A204.1 (cell line): ENCODE results near the gene ZSCAN22.
"Not testable (repeated sequence)": the region's sequence is repeated elsewhere in the genome, so short reads cannot be mapped to it uniquely, and the experiment has no call there.

Source experiments
- FAIRE-seq: peaks from 2 replicates; lab custom pipeline; 2012; peaks lifted over from hg19 to GRCh38; lab: Jason Lieb, UNC

ZSCAN22 gene

DNA sequence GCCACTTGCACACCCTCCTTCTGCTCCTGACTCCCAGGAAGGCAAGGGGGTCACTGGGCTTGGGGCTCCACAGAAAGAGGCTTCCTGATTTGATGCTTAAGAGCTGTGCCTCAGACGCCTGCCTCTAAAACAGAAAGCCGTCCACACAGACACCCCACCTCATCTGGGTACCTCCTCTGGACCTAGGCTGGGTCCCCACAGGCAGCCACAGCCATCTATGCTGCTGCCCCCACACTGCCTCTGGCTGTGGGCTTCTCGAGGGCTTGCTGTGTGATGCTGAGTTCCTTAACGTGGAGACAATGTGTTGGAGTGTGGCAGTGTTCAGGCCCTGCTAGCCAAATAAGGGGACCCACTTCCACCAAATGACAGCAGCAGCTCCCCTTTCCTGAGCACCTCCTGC is 8.5 kb upstream of the ZSCAN22 start:
- no peak for FAIRE-seq

DNA sequence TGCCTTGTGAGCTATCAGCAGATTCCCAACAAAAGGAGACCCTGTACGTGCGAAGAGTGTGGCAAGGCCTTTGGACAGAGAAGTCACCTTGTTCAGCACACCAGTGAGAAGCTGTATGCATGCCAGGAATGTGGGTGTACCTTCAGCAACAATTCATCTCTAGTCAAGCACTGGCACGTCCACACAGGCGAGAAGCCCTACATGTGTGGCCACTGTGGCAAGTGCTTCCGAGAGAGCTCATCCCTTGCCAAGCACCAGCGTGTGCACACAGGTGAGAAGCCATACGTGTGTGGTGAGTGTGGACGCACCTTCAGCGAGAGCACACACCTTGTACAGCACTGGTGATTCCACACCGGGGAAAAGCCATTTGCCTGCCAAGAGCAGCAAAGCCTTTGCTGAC is 7.6 kb upstream of the ZSCAN22 start:
- FAIRE-seq: no peak

GRCh38 chr19:58325311-58326022 is 1.3 kb upstream of the ZSCAN22 start:
- no peak for FAIRE-seq

GRCh38 chr19:58326501-58326913 is 287 bp upstream of the ZSCAN22 start:
- no peak for FAIRE-seq

- no peak for FAIRE-seq
These were observed 2.2 kb downstream of the ZSCAN22 start for GRCh38 chr19:58328999-58329398.

- FAIRE-seq: no peak
These were observed 3.7 kb downstream of the ZSCAN22 start for GRCh38 chr19:58330458-58330857.

- no peak for FAIRE-seq
These were observed 5.9 kb downstream of the ZSCAN22 start for GRCh38 chr19:58332697-58333096.

GRCh38 chr19:58334691-58335249 is 8.0 kb downstream of the ZSCAN22 start:
- FAIRE-seq: no peak

DNA sequence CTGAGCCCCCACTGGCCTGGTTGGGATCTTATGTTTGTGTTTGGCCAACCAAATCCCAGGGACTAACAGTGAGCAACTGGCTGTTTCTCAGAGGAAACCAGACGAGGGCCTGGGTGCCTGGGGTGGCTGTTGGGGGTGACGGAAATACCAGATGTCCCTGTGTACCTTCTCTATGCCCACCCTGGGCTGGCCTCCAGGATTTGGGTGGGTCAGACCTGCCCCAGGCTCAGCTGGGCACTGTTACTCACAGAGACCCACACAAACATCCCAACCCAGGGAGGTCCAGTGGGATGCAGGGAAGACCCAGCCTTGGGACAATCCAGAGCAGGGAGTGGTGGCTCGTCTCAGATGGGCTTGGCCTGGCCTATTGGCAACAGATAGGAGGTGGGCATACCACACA is 8.8 kb downstream of the ZSCAN22 start:
- no peak for FAIRE-seq

GRCh38 chr19:58336216-58336615 is 9.4 kb downstream of the ZSCAN22 start:
- no peak for FAIRE-seq

DNA sequence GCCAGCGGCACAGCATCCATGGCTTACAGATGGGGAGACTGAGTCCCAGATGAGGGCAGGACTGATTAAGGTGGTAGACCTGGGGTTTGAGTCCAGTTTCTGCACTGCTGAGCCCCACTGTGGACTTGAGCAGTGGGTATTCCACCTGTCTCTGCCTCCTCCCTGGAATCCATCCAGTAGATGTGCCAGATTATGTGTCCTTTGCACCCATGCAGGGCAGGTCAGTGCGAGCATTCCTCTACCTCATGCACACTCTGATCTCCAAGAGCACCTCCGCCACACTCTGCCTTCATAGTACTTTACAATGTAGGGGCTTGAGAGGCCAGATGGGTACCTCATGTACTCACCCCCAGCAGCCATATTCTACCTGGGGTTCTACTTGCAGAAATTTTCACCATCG is 10.0 kb downstream of the ZSCAN22 start:
- FAIRE-seq: no peak

DNA sequence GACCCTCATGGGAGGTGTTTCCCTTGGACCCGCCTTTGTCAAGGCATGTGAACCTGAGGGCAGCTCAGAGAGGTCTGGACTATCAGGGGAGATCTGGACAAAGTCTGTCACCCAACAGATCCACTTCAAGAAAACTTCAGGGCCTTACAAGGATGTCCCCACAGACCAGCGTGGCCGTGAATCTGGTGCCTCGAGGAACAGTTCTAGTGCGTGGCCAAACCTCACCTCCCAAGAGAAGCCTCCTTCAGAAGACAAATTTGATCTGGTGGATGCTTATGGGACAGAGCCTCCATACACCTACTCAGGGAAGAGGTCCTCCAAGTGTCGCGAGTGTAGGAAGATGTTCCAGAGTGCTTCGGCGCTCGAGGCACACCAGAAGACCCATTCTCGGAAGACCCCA is 11.5 kb downstream of the ZSCAN22 start:
- no peak for FAIRE-seq

- no peak for FAIRE-seq
These were observed 12.2 kb downstream of the ZSCAN22 start for GRCh38 chr19:58338825-58339558.

DNA sequence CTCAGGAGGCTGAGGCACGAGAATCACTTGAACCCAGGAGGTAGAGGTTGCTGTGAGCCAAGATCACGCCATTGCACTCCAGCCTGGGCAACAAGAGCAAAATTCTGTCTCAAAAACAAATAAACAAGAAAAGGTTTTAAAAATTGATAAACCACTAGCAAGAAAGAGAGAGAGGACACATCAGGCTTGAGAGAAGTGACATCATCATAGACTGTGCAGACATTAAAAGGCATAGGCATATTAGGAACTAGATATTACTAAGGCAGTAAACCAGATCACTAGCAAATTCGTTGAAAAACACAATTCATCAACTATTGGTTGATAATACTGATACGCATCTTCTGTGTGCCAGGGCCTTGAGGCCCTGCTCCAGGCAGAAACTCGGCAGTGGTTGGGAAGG is 18.8 kb downstream of the ZSCAN22 start:
- FAIRE-seq: no peak

DNA sequence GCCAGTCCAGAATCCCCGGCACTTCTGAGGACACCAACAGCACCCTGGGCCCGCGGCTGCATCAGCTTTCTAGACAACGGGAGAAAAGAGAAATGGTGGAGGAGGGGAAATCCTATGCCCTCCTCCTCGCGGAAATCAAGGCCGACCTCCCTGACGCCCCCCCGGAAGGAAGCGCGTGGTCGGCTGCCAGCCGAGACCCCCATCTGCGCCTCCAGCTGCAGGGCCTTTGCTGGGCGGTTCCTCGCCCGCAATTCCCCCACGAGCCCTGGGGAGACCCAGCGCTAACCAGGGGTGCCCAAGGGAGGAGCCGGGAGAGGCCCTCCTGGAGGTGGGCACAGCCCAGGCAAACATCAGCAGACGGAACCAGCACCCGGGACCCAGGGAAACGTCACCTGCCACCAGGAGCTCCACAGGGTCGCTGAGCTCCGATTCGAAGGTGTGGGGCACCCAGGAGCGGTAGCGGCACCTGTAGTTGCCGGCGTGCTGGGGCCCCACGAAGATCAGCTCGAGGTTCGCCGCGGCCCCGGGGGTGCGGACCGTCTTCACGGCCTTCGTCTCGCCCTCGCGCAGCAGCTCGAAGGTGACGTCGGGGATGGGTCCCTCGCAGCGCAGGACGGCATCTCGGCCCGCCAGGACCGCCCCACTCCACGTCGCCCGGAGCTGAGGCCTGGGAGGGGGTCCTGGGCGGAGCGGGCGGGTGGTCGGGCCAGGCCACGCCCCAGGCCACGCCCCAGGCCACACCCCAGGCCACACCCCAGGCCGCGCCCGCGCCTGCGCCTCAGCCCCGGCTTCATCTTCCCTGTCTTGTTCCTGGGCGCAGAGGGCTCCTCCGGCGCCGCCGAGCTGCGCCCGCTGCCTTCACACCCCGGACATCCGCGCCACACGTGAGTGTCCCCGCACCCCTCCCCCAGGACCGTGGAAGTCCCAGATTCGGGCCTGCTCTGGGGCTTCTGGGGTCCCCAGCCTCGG is 20.5 kb downstream of the ZSCAN22 start:
- no peak for FAIRE-seq

GRCh38 chr19:58348080-58348479 is 21.3 kb downstream of the ZSCAN22 start:
- FAIRE-seq: not testable (repeated sequence)

DNA sequence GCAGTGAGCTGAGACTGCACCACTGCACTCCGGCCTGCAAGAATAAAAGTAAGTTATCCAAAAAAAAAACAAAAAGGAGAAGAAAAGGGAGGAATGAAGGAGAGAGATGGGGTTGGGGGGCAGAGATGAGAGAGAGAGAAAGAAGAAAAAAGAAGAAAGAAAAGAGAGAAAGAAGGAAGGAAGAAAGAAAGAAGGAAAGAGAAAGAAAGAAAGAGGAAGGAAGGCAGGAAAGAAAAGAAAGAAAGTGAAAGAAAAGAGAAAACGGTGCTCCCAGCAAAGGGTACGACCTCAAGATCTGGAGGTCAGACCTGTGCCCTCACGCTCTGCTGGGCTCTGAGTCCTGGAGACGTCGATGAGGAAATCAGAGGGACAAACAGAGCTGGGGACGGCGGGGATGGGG is 22.8 kb downstream of the ZSCAN22 start:
- FAIRE-seq: no peak

DNA sequence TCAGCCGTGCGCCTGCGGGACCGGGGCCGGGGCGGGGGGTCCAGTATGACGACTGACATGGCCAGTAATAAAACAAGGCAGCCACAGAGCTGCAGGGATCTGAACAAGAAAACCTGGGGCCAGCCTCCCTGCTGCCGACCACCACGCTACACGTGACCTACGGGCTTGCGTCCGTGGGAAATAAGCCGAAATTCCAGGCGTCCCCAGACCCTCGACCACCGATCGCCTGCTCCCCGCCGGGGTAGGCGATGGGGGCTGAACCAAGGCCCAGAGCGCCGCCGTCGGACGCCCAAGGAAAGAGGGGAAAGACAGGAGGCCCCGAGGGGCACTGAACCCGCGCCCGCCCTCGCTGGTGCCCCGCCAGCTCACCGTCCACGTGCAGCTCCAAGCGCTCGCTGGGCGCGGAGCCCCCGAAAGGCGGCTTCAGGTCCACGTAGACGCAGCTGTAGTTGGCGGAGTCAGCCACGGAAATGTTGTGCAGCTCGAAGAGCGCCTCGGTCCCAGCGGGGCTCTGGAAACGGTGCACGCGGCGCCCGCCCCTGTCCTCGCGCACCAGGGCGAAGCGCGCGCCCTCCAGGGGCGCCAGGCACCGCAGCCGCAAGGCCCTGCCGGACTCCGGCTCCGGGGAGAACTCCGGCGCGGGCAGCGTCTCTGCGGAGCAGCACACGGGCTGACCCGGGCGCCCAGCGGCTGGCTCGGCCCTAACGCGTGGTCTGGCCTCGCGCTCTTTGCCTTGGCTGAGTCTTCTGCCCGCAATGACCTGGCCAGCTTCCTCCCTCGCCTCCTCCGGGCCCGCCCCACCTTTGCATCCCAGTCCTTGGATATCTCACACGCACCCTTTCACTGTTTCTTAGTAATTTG is 23.4 kb downstream of the ZSCAN22 start:
- no peak for FAIRE-seq

DNA sequence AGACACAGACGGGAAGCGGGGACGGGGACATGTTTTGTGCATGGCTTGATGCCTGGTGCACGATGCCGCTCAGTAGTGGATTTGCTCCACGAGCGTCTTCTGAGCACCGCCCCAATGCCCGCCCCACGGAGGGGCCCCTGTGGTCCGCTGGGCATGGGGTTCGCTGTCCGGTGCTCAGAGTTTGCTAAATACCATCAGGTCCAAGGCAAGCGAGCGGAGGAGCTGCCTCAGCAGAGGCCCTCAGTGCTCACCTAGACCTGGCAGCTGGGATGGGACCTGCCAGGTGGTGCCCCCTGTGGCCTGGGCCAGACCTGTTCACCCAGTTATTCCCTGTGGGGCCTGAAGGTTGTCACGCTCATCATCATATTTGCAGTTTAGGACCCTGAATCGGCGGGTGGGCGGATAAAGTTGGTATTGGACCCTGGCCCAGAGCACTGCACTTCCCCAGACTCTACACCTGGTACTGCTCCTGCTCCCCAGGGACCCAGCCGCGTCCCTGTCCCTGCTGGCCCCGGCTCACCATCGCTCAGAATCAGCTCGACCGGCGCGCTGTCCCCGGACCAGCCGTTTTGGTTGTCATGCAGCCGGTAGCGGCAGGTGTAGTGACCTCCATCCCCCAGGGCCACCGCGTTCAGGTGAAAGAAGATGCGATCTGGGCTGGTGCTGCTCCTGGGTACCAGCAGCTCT is 24.2 kb downstream of the ZSCAN22 start:
- FAIRE-seq: no peak

DNA sequence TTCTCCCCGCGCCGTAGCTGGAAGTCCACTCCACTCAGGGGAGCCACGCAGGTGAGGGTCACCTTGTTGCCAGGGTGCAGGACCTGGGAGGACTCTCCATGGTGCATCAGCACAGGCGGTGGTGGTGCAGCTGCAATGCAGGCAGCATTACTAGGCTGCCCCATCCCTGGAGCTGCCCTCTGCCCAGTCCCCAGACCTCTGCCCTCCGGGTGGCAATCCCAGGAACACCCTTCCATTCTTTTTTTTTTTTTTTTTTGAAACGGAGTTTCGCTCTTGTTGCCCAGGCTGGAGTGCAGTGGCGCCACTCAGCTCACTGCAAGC is 24.7 kb downstream of the ZSCAN22 start:
- no peak for FAIRE-seq
